Keratinocyte (primary cell): ENCODE results near the gene CNKSR2. TPM values are rescaled to one million over a fixed set of nuclear protein-coding genes. Genes with fewer than 3 reads are reported as not detected.

Experiments used
- DNase-seq: peaks from one replicate; pipeline ENCODE4 v3.0.0-alpha.2; 2011; ENCODE audit warnings: low read depth, missing footprints, low spot score
- FAIRE-seq: peaks from 2 replicates; lab custom pipeline; 2011; peaks lifted over from hg19 to GRCh38; lab: Jason Lieb, UNC
- H2AFZ ChIP-seq: 2 replicates; pipeline ENCODE4 v1.6.0; 2012; ENCODE audit warnings: low read length, control low read depth, inconsistent platforms; ENCODE audit not compliant: control insufficient read depth
- H3K27ac ChIP-seq: 2 replicates; pipeline ENCODE4 v1.5.1; 2011; ENCODE audit warnings: low read length; ENCODE audit not compliant: control insufficient read depth, insufficient read depth
- H3K27me3 ChIP-seq: 3 replicates; pipeline ENCODE4 v1.6.0; 2011; ENCODE audit warnings: low read length; ENCODE audit not compliant: control insufficient read depth, insufficient read depth; ENCODE audit errors: extremely low read depth
- H3K36me3 ChIP-seq, 2 experiments: 2 replicates in 1 of 2; 3 replicates in 1 of 2; pipeline ENCODE4 v1.5.1; 2011; ENCODE audit warnings: low read length in 2 of 2, mild to moderate bottlenecking in 1 of 2; ENCODE audit not compliant: control insufficient read depth in 2 of 2, insufficient read depth in 2 of 2; ENCODE audit errors: extremely low read depth in 1 of 2
- H3K4me1 ChIP-seq: 3 replicates; pipeline ENCODE4 v1.5.1; 2011; ENCODE audit warnings: low read length; ENCODE audit not compliant: control insufficient read depth, insufficient read depth; ENCODE audit errors: extremely low read depth
- H3K4me2 ChIP-seq: 3 replicates; pipeline ENCODE4 v1.6.0; 2011; ENCODE audit warnings: low read depth, low read length; ENCODE audit not compliant: control insufficient read depth, insufficient read depth; ENCODE audit errors: extremely low read depth
- H3K4me3 ChIP-seq, 3 experiments: fragments of 200-600 bp in 1 of 3; sonication (generic) in 1 of 3; 2 replicates in 2 of 3; 3 replicates in 1 of 3; pipeline ENCODE4 v1.5.1; 2011 to 2016; ENCODE audit warnings: low read length in 3 of 3, mild to moderate bottlenecking in 3 of 3, control low read depth in 2 of 3, inconsistent platforms in 1 of 3, low read depth in 1 of 3, mixed read lengths in 1 of 3, mixed run types in 1 of 3, moderate library complexity in 1 of 3; ENCODE audit not compliant: control insufficient read depth in 2 of 3, insufficient read depth in 2 of 3; ENCODE audit errors: extremely low read depth in 1 of 3
- H3K79me2 ChIP-seq: 2 replicates; pipeline ENCODE4 v1.6.0; 2012; ENCODE audit warnings: low read length; ENCODE audit not compliant: control insufficient read depth, insufficient read depth
- H3K9ac ChIP-seq: 3 replicates; pipeline ENCODE4 v1.6.0; 2011; ENCODE audit warnings: low read length; ENCODE audit not compliant: control insufficient read depth, insufficient read depth; ENCODE audit errors: extremely low read depth
- H3K9me1 ChIP-seq: 3 replicates; pipeline ENCODE4 v1.6.0; 2011; ENCODE audit warnings: low read length; ENCODE audit not compliant: control insufficient read depth, insufficient read depth; ENCODE audit errors: extremely low read depth
- H3K9me3 ChIP-seq: 2 replicates; pipeline ENCODE4 v1.5.1; 2012; ENCODE audit warnings: low read depth, low read length; ENCODE audit not compliant: control insufficient read depth
- H4K20me1 ChIP-seq: 3 replicates; pipeline ENCODE4 v1.6.0; 2011; ENCODE audit warnings: low read length; ENCODE audit not compliant: control insufficient read depth, insufficient read depth; ENCODE audit errors: extremely low read depth
- EZH2 ChIP-seq: IDR thresholded peaks from one replicate; pipeline ENCODE4 v1.6.1; 2012; ENCODE audit warnings: inconsistent platforms, mild to moderate bottlenecking, low read length, moderate library complexity
- dilution Hi-C: fragments of 300-500 bp; cut with MboI; formaldehyde crosslinking; loops from one replicate; pipeline ENCODE4 v1.7.0; 2020; ENCODE audit warnings: low sequenced_read_pairs; ENCODE audit not compliant: extremely low pct_ligation_motif_present
- polyA plus RNA-seq, 5 experiments: library from polyadenylated mRNA; depleted of rRNA in 3 of 5; stranded (reverse) in 3 of 5; stranded (forward) in 1 of 5; unstranded in 1 of 5; fragments of >200 nt; gene quantifications; 1 replicate in 1 of 5; 2 replicates in 3 of 5; 3 replicates in 1 of 5; pipeline versions ENCODE4 v1.2.1 to v1.2.3, GENCODE V29; 2011 to 2012; ENCODE audit warnings: missing spikeins in 2 of 5, low read depth in 1 of 5, low replicate concordance in 1 of 5
- TF ChIP-seq, protein P1 (sequence below), 3 experiments: IDR thresholded peaks in 1 of 3; conservative IDR thresholded peaks in 1 of 3; optimal IDR thresholded peaks in 1 of 3; 2 replicates in 2 of 3; 3 replicates in 1 of 3; pipeline versions ENCODE3 to v1.5.1; 2011; ENCODE audit warnings: low read length in 3 of 3, mild to moderate bottlenecking in 3 of 3, moderate library complexity in 2 of 3, control low read depth in 1 of 3, inconsistent platforms in 1 of 3; ENCODE audit not compliant: insufficient read depth in 2 of 3; ENCODE audit errors: extremely low read depth in 1 of 3

Gene CNKSR2
- polyA plus RNA-seq, 1 donor (not counting 4 experiments of a cell fraction or from before 2014, with no cell fraction given) = 0.63 TPM

GRCh38 chrX:21700967-21701366 is 326.7 kb downstream of the CNKSR2 start:
- Histone ChIP-seq H3K27ac (no peak overlapping the region), H3K4me3 (no peak overlapping the region), H3K4me2 (no peak overlapping the region), H3K9ac (no peak overlapping the region), H3K36me3 (no peaks in the 10 kb centered on the region), H3K4me1 (no peaks in the 10 kb centered on the region), H2AFZ (no peak overlapping the region), H3K9me3 (no peaks in the 10 kb centered on the region), H4K20me1 (no peaks in the 10 kb centered on the region), H3K27me3 (no peaks in the 10 kb centered on the region), H3K9me1 (no peaks in the 10 kb centered on the region), H3K79me2 (no peaks in the 10 kb centered on the region)
- TF ChIP-seq, protein P1, sequence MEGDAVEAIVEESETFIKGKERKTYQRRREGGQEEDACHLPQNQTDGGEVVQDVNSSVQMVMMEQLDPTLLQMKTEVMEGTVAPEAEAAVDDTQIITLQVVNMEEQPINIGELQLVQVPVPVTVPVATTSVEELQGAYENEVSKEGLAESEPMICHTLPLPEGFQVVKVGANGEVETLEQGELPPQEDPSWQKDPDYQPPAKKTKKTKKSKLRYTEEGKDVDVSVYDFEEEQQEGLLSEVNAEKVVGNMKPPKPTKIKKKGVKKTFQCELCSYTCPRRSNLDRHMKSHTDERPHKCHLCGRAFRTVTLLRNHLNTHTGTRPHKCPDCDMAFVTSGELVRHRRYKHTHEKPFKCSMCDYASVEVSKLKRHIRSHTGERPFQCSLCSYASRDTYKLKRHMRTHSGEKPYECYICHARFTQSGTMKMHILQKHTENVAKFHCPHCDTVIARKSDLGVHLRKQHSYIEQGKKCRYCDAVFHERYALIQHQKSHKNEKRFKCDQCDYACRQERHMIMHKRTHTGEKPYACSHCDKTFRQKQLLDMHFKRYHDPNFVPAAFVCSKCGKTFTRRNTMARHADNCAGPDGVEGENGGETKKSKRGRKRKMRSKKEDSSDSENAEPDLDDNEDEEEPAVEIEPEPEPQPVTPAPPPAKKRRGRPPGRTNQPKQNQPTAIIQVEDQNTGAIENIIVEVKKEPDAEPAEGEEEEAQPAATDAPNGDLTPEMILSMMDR (optimal IDR thresholded peaks at IDR 0.05 in 1 of 3, IDR thresholded peaks at IDR 0.05 in 1 of 3, conservative IDR thresholded peaks at IDR 0.05 in 1 of 3; ENCODE audit: extremely low read depth in 1 of 3, insufficient read depth in 2 of 3, low read length in 3 of 3) = no peak
- TF ChIP-seq EZH2 = no peak
- dilution Hi-C loops = no loop called here
- no peak for DNase-seq
- FAIRE-seq = no peak

DNA sequence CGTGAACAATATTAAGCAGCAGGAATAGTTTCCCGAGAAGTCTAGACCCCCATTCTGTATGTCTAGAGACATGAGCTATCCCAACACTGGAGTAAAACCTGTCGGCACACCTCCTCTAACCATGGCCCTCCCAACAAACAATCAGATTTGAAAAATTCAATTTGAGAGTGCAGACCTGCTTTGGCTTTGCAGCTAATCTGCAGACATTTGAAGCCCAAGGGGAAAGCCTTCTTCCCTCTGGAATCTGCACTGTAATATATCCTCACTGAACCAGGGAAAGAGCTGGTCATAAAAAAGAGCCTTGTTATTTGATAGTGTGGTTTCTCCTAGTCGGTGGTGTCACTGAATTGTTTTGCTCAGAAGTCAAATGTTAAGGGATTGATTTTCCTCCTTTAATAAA is 328.5 kb downstream of the CNKSR2 start:
- no peaks in the 10 kb centered on the region for H3K9me1 ChIP-seq

More for the DNA sequence above, 328.5 kb downstream of the CNKSR2 start:
- Histone ChIP-seq H3K79me2 (no peaks in the 10 kb centered on the region), H3K4me1 (no peaks in the 10 kb centered on the region), H3K4me2 (no peak overlapping the region), H4K20me1 (no peaks in the 10 kb centered on the region), H3K9me3 (no peaks in the 10 kb centered on the region), H3K27me3 (no peaks in the 10 kb centered on the region), H3K27ac (no peak overlapping the region), H2AFZ (no peak overlapping the region), H3K4me3 (no peak overlapping the region), H3K9ac (no peak overlapping the region), H3K36me3 (no peaks in the 10 kb centered on the region)
- TF ChIP-seq EZH2 = no peak
- TF ChIP-seq, protein P1 (optimal IDR thresholded peaks at IDR 0.05 in 1 of 3, IDR thresholded peaks at IDR 0.05 in 1 of 3, conservative IDR thresholded peaks at IDR 0.05 in 1 of 3; ENCODE audit: extremely low read depth in 1 of 3, insufficient read depth in 2 of 3, low read length in 3 of 3) = no peak
- dilution Hi-C loops = no loop called here
- DNase-seq = no peak
- FAIRE-seq = no peak
